Measurements from ENCODE around the gene MKI67. TPM values are rescaled to one million over a fixed set of nuclear protein-coding genes. Genes with fewer than 3 reads are reported as not detected.
A peak's percentile ranks its signal among the peaks of the same experiment; 100 is the strongest.

MKI67 gene
- total RNA-seq, 1 donor from 2014 or later, result 0.26 TPM

GRCh38 chr10:128047991-128048818 is 78.0 kb downstream of the MKI67 start:
- DNase-seq (ENCODE audit: low read depth) (peak; percentile 90), FAIRE-seq (peak; percentile 92)
- Histone ChIP-seq H3K27me3 (ENCODE audit: control insufficient read depth, insufficient read depth, low read length) (no peaks in the 10 kb centered on the region), H3K36me3 (ENCODE audit: control insufficient read depth, insufficient read depth, low read length) (peaks cover 18% of the 10 kb centered on the region), H3K4me3 (ENCODE audit: low read depth, low read length) (peak overlapping the region; percentile 66)
- no peak for TF ChIP-seq CTCF (IDR thresholded peaks at IDR 0.05; ENCODE audit: insufficient read depth, low read length, severe bottlenecking)

GRCh38 chr10:128047351-128047750 is 78.9 kb downstream of the MKI67 start:
- Histone ChIP-seq H3K4me3 (ENCODE audit: low read depth, low read length) (peak overlapping the region; percentile 66), H3K36me3 (ENCODE audit: control insufficient read depth, insufficient read depth, low read length) (peaks cover 13% of the 10 kb centered on the region), H3K27me3 (ENCODE audit: control insufficient read depth, insufficient read depth, low read length) (no peaks in the 10 kb centered on the region)
- FAIRE-seq, result peak; percentile 23
- DNase-seq (ENCODE audit: low read depth), result peak; percentile 91
- peak; percentile 15 for TF ChIP-seq CTCF (IDR thresholded peaks at IDR 0.05; ENCODE audit: insufficient read depth, low read length, severe bottlenecking)

- H3K36me3 ChIP-seq (ENCODE audit: control insufficient read depth, insufficient read depth, low read length), result peaks cover 10% of the 10 kb centered on the region
- TF ChIP-seq CTCF (IDR thresholded peaks at IDR 0.05; ENCODE audit: insufficient read depth, low read length, severe bottlenecking), result no peak
- H3K4me3 ChIP-seq (ENCODE audit: low read depth, low read length), result no peak overlapping the region
- no peak for FAIRE-seq
- no peak for DNase-seq (ENCODE audit: low read depth)
- no peaks in the 10 kb centered on the region for H3K27me3 ChIP-seq (ENCODE audit: control insufficient read depth, insufficient read depth, low read length)
These were observed 79.3 kb downstream of the MKI67 start for GRCh38 chr10:128046953-128047290.

Other genes with a start within 250 kb of the MKI67 start
- not detected in 2 replicates for gene CLRN3, start 233.5 kb downstream of the MKI67 start, total RNA-seq
- 5.9 and 7.9 TPM in 2 replicates for gene PTPRE, start 219.3 kb downstream of the MKI67 start, total RNA-seq